ENCODE measurements around the gene AHCYL2.

GRCh38 chr7:129338450-129338849, 113.6 kb downstream of the AHCYL2 start:
- no peak for TF ChIP-seq CTCF (IDR thresholded peaks at IDR 0.05)
- no peak for TF ChIP-seq POLR2A (IDR thresholded peaks at IDR 0.05)

All from ovary (tissue), 3 donors.